OCI-LY1 (cell line): ENCODE measurements around the gene KRT8.

Source experiments
- EZH2 ChIP-seq: fragments of 200-600 bp; sonication (generic), shearing (Covaris generic); IDR thresholded peaks from 2 replicates; pipeline ENCODE4 v1.8.0; 2017; ENCODE audit warnings: borderline replicate concordance, mixed run types, mild to moderate bottlenecking, antibody characterized with exemption, low read length, moderate library complexity, mixed read lengths
- TF ChIP-seq, protein P1 (sequence below): fragments of 200-600 bp; sonication (generic), shearing (Covaris generic); IDR thresholded peaks from 2 replicates; pipeline ENCODE4 v1.5.1; 2017; ENCODE audit warnings: mild to moderate bottlenecking, antibody characterized with exemption, low read length, moderate library complexity, mixed read lengths

GRCh38 chr12:52890417-52890816, 14.5 kb downstream of the KRT8 start:
- TF ChIP-seq, protein P1, sequence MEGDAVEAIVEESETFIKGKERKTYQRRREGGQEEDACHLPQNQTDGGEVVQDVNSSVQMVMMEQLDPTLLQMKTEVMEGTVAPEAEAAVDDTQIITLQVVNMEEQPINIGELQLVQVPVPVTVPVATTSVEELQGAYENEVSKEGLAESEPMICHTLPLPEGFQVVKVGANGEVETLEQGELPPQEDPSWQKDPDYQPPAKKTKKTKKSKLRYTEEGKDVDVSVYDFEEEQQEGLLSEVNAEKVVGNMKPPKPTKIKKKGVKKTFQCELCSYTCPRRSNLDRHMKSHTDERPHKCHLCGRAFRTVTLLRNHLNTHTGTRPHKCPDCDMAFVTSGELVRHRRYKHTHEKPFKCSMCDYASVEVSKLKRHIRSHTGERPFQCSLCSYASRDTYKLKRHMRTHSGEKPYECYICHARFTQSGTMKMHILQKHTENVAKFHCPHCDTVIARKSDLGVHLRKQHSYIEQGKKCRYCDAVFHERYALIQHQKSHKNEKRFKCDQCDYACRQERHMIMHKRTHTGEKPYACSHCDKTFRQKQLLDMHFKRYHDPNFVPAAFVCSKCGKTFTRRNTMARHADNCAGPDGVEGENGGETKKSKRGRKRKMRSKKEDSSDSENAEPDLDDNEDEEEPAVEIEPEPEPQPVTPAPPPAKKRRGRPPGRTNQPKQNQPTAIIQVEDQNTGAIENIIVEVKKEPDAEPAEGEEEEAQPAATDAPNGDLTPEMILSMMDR = no peak
- no peak for TF ChIP-seq EZH2
